SK-N-SH (cell line): ENCODE data around the gene HIPK4. TPM values are rescaled to one million over a fixed set of nuclear protein-coding genes. Genes with fewer than 3 reads are reported as not detected.

ENCODE experiments used
- CTCF ChIA-PET: fragments of 300-600, 350-600 bp; formaldehyde crosslinking; extraction: SDS; loops from one replicate; lab custom pipeline; 2021; lab: Yijun Ruan, JAX
- POLR2A ChIA-PET: fragments of 350-600 bp; sonication (Branson Sonifier 250); formaldehyde crosslinking; extraction: SDS; loops from one replicate; lab custom pipeline; 2020; ENCODE audit warnings: antibody characterized with exemption, inconsistent platforms; lab: Yijun Ruan, JAX
- DNase-seq: peaks from one replicate; pipeline ENCODE4 v3.0.0; 2012
- H2AFZ ChIP-seq: fragments of 200-600 bp; sonication (generic); 2 replicates; pipeline ENCODE4 v1.8.1; 2016; ENCODE audit warnings: antibody characterized with exemption, mild to moderate bottlenecking, low read depth
- H3F3A ChIP-seq: fragments of 200-600 bp; sonication (generic); replicated peaks from 2 replicates; pipeline ENCODE3; 2016; ENCODE audit warnings: antibody characterized with exemption, mild to moderate bottlenecking; ENCODE audit not compliant: insufficient read depth
- H3K27ac ChIP-seq, 2 experiments: fragments of 200-500 bp in 1 of 2; fragments of 200-600 bp in 1 of 2; sonication (Bioruptor generic) in 1 of 2; sonication (generic), shearing (Covaris generic) in 1 of 2; 2 replicates each; pipeline versions ENCODE4 v1.5.1 to v1.6.1; 2014 to 2016; ENCODE audit warnings: low read depth in 2 of 2, inconsistent platforms in 1 of 2, low read length in 1 of 2, mild to moderate bottlenecking in 1 of 2, mixed read lengths in 1 of 2
- H3K27me3 ChIP-seq: fragments of 200-600 bp; sonication (generic), shearing (Covaris generic); 2 replicates; pipeline ENCODE4 v1.6.1; 2016; ENCODE audit warnings: mixed run types; ENCODE audit not compliant: insufficient read depth
- H3K36me3 ChIP-seq, 2 experiments: fragments of 200-500 bp in 1 of 2; fragments of 200-600 bp in 1 of 2; sonication (Bioruptor generic) in 1 of 2; sonication (generic) in 1 of 2; replicated peaks in 1 of 2; 2 replicates each; pipeline versions ENCODE3 to v1.5.1; 2014 to 2016; ENCODE audit warnings: low read length in 1 of 2, mild to moderate bottlenecking in 1 of 2; ENCODE audit not compliant: insufficient read depth in 2 of 2, control insufficient read depth in 1 of 2
- H3K4me1 ChIP-seq, 2 experiments: fragments of 200-500 bp in 1 of 2; fragments of 200-600 bp in 1 of 2; sonication (Bioruptor generic) in 1 of 2; sonication (generic), shearing (Covaris generic) in 1 of 2; 2 replicates each; pipeline versions ENCODE4 v1.5.1 to v1.6.1; 2014 to 2016; ENCODE audit warnings: low read depth in 1 of 2, low read length in 1 of 2, mixed run types in 1 of 2; ENCODE audit not compliant: insufficient read depth in 2 of 2, control insufficient read depth in 1 of 2
- H3K4me2 ChIP-seq: fragments of 200-600 bp; sonication (generic), shearing (Covaris generic); 2 replicates; pipeline ENCODE4 v1.6.1; 2017; ENCODE audit warnings: mixed run types
- H3K4me3 ChIP-seq, 2 experiments: fragments of 200-500 bp in 1 of 2; fragments of 200-600 bp in 1 of 2; sonication (Bioruptor generic) in 1 of 2; sonication (generic), shearing (Covaris generic) in 1 of 2; 2 replicates each; pipeline versions ENCODE4 v1.5.1 to v1.8.1; 2014 to 2016; ENCODE audit warnings: low read depth in 2 of 2, inconsistent platforms in 1 of 2, low read length in 1 of 2, mild to moderate bottlenecking in 1 of 2, mixed read lengths in 1 of 2, moderate library complexity in 1 of 2
- H3K79me2 ChIP-seq: fragments of 200-600 bp; sonication (generic); 2 replicates; pipeline ENCODE4 v1.8.1; 2017; ENCODE audit warnings: mild to moderate bottlenecking; ENCODE audit not compliant: insufficient read depth
- H3K9ac ChIP-seq: fragments of 200-600 bp; sonication (generic); 2 replicates; pipeline ENCODE4 v1.6.1; 2017; ENCODE audit warnings: mixed run types
- H3K9me2 ChIP-seq: fragments of 200-600 bp; sonication (generic); 2 replicates; pipeline ENCODE4 v1.6.1; 2017; ENCODE audit warnings: mixed run types
- H3K9me3 ChIP-seq: fragments of 200-600 bp; sonication (generic); 2 replicates; pipeline ENCODE4 v1.6.1; 2017; ENCODE audit warnings: mixed run types, mild to moderate bottlenecking, moderate library complexity
- H4K20me1 ChIP-seq: fragments of 200-600 bp; sonication (generic); 2 replicates; pipeline ENCODE4 v1.6.1; 2017; ENCODE audit warnings: mild to moderate bottlenecking, mixed run types; ENCODE audit not compliant: insufficient read depth
- CHD2 ChIP-seq: fragments of 150-350 bp; IDR thresholded peaks from 2 replicates; pipeline ENCODE4 v1.6.1; 2018; ENCODE audit warnings: low read length; ENCODE audit not compliant: partially characterized antibody
- FOSL2 ChIP-seq: IDR thresholded peaks from 2 replicates; pipeline ENCODE4 v1.4.0; 2012; ENCODE audit warnings: low read depth, mild to moderate bottlenecking, moderate library complexity, borderline replicate concordance
- FOXM1 ChIP-seq: IDR thresholded peaks from 2 replicates; pipeline ENCODE4 v1.4.0; 2012; ENCODE audit warnings: low read depth, mild to moderate bottlenecking
- GABPA ChIP-seq: IDR thresholded peaks from 2 replicates; pipeline ENCODE4 v1.4.0; 2012; ENCODE audit warnings: low read depth, mild to moderate bottlenecking
- MAX ChIP-seq: IDR thresholded peaks from 2 replicates; pipeline ENCODE4 v1.4.0; 2012; ENCODE audit warnings: low read depth
- MEF2A ChIP-seq: IDR thresholded peaks from 2 replicates; pipeline ENCODE4 v1.4.0; 2012; ENCODE audit warnings: low read depth, borderline replicate concordance
- NRF1 ChIP-seq: IDR thresholded peaks from 2 replicates; pipeline ENCODE4 v1.6.1; 2012; ENCODE audit warnings: low read depth, mild to moderate bottlenecking, low read length
- POLR2AphosphoS5 ChIP-seq: IDR thresholded peaks from 2 replicates; pipeline ENCODE4 v1.6.1; 2012; ENCODE audit warnings: low read depth, low read length
- REST ChIP-seq: IDR thresholded peaks from 2 replicates; pipeline ENCODE4 v1.6.1; 2012; ENCODE audit warnings: mild to moderate bottlenecking, low read depth, low read length, moderate library complexity
- RXRA ChIP-seq: IDR thresholded peaks from 2 replicates; pipeline ENCODE4 v1.4.0; 2012; ENCODE audit warnings: low read depth, mild to moderate bottlenecking, borderline replicate concordance
- SIN3A ChIP-seq: IDR thresholded peaks from 2 replicates; pipeline ENCODE4 v1.6.1; 2012; ENCODE audit warnings: low read depth, mild to moderate bottlenecking, low read length, moderate library complexity, borderline replicate concordance
- SMC3 ChIP-seq: IDR thresholded peaks from 2 replicates; pipeline ENCODE4 v1.6.1; 2012; ENCODE audit warnings: low read depth, low read length, improper control_type of control experiment
- TAF1 ChIP-seq: IDR thresholded peaks from 2 replicates; pipeline ENCODE4 v1.6.1; 2012; ENCODE audit warnings: low read depth, mild to moderate bottlenecking, low read length, moderate library complexity, borderline replicate concordance
- USF2 ChIP-seq: fragments of 150-350 bp; IDR thresholded peaks from 2 replicates; pipeline ENCODE4 v1.6.1; 2017; ENCODE audit warnings: antibody characterized with exemption, low read length, low read depth, borderline replicate concordance
- WGBS: methylation state at CpG from one replicate; pipeline ENCODE4 v1.1.6; 2017; ENCODE audit warnings: low lambda C conversion rate; 5-methylcytosine and 5-hydroxymethylcytosine counted together
- polyA plus RNA-seq, 3 experiments: library from polyadenylated mRNA; depleted of rRNA; stranded (reverse); fragments of >200 nt; gene quantifications; 2 replicates each; pipeline ENCODE4 v1.2.3, GENCODE V29; 2012

The HIPK4 gene
- polyA plus RNA-seq, 1 of the 3 experiments (the other 2 are of a cell fraction), result 0.23 TPM

GRCh38 chr19:40357640-40358039 lies 32.3 kb downstream of the HIPK4 start:
- DNase-seq, result no peak
- TF ChIP-seq POLR2AphosphoS5, result no peak
- TF ChIP-seq GABPA, result no peak
- TF ChIP-seq MEF2A, result no peak
- no peak for TF ChIP-seq NRF1
- no peak for TF ChIP-seq FOXM1
- no peak for TF ChIP-seq REST
- TF ChIP-seq USF2, result no peak
- TF ChIP-seq SIN3A, result no peak
- no peak for TF ChIP-seq SMC3
- no peak for TF ChIP-seq FOSL2
- TF ChIP-seq TAF1, result no peak
- no peak for TF ChIP-seq CHD2
- no peak for TF ChIP-seq RXRA
- TF ChIP-seq MAX, result no peak
- ChIA-PET POLR2A (interaction anchor here (1.0 kb wide), 1 partner anchor 8 kb away, joined by 3 read pairs; no protein-coding TSS in a partner anchor), CTCF (no interaction called here)
- Histone ChIP-seq H3K9ac (no peak overlapping the region), H3F3A (no peaks in the 10 kb centered on the region), H3K9me2 (no peaks in the 10 kb centered on the region), H3K4me2 (no peak overlapping the region), H3K27ac (no peak overlapping the region), H4K20me1 (no peaks in the 10 kb centered on the region), H3K9me3 (no peaks in the 10 kb centered on the region), H3K4me3 (no peak overlapping the region), H3K4me1 (no peaks in the 10 kb centered on the region; a peak in 1 of 4 replicates), H2AFZ (no peak overlapping the region), H3K79me2 (peaks cover 3% of the 10 kb centered on the region), H3K27me3 (no peaks in the 10 kb centered on the region), H3K36me3 (no peaks in the 10 kb centered on the region)
- 86% methylated on average over 3 of the region's 3 CpGs for WGBS
